CD4-positive, alpha-beta T cell treated with Interleukin-6 for 4 hours (primary cell): ENCODE results near the gene KRTAP3-1.
"Not testable (repeated sequence)": the region's sequence is repeated elsewhere in the genome, so short reads cannot be mapped to it uniquely, and the experiment has no call there.

Experiments
- DNase-seq: peaks from one replicate; pipeline ENCODE4 v3.0.0-alpha.2; 2020; ENCODE audit warnings: mixed read lengths

The KRTAP3-1 gene

DNA sequence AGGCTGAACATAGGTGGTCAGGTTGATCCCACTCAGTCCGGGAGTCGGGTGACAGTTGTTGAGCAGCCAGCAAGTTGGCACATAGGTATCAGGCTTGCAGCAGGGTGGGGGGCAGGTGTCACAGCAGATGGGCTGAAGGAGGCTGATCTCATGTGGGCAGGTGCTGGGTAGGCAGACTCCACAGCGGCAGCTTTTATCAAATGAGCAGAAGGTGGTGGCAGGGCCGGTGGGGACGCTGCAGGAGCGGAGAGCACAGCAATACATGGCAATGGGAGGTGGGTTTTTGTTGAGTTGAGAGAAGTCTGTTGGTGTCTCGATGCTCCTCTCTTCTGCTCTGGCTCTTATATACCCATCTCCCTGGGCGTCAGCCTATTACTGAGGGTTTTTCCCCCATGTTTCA lies at the start of gene KRTAP3-1:
Gene KRTAP3-1, minus strand, starts transcription at position 318 of the 400 bp plus-strand sequence. Its CDS starts 54 bp downstream, at position 264.
- no peak for DNase-seq

DNA sequence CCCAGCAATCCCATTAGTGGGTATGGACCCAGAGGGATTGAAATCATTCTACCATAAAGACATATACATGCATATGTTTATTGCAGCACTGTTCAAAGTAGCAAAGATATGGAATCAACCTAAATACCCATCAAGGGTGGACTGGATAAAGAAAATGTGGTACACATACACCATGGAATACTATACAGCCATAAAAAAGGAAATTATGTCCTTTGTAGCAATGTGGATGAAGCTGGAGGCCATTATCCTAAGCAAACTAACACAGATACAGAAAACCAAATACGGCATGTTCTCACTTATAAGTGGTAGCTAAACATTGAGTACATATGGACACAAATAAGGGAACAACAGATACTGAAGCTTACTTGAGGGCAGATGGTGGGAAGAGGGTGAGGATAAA lies 48.6 kb upstream of the KRTAP3-1 start:
- DNase-seq, result no peak

GRCh38 chr17:41055130-41055529 lies 46.2 kb upstream of the KRTAP3-1 start, which contains the start of gene KRTAP2-2:
Gene KRTAP2-2, minus strand, starts transcription at chr17:41055230. Its CDS starts 19 bp downstream, at chr17:41055211.
- not testable (repeated sequence) for DNase-seq

GRCh38 chr17:41054556-41054955 lies 45.6 kb upstream of the KRTAP3-1 start:
- not testable (repeated sequence) for DNase-seq

DNA sequence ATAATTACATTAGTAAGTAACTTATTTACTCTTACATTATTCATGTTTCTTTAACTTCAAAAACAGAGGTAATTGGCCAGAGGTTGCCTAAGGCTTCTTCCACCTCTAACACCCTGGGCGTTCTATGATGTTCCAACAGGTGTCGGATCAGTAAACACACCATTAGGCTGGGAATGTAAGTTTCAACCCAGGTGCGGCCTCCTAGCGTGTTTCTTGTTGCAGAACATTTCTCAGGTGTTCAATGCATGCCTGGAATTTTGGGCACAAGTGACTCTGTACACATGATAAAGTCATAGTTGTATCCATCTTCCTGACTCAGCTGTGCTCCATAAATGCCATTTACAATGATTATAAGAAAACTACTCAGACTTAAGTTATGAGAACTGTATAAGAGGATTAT lies 45.1 kb upstream of the KRTAP3-1 start:
- DNase-seq, result no peak

DNA sequence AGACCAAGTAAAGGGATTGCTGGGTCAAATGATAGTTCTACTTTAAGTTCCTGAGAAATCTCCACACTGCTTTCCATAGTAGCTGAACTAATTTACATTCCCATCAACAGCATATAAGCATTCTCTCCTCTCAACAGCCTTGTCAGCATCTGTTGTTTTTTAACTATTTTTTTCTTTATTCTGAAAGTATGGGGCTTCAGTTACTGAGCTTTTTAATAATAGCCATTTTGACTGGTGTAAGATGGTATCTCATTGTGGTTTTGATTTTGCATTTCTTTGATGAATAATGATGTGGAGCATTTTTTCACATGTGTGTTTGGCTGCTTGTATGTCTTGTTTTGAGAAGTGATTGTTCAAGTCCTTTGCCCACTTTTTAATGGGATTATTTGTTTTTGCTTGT lies 43.6 kb upstream of the KRTAP3-1 start:
- no peak for DNase-seq

DNA sequence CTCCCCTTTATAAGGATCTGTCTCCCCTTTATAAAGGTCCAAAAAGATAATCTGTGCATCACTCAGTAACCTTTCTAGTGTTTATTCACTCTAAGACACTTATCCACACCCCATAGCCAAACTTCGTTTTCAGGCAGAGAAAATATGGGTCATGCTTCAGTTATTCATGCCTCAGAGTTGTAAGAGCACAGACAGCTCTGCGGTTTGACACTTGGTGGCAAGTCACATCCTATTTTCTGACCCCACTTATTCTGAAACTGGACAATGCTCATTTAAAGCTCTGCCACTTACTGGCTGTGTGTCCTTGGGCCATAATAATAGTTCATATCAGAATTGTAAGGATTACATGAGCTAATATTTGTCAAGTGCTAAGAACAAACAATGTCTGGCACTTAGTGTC lies 40.2 kb upstream of the KRTAP3-1 start:
- DNase-seq, result no peak

GRCh38 chr17:41048441-41048840 lies 39.5 kb upstream of the KRTAP3-1 start:
- no peak for DNase-seq

DNA sequence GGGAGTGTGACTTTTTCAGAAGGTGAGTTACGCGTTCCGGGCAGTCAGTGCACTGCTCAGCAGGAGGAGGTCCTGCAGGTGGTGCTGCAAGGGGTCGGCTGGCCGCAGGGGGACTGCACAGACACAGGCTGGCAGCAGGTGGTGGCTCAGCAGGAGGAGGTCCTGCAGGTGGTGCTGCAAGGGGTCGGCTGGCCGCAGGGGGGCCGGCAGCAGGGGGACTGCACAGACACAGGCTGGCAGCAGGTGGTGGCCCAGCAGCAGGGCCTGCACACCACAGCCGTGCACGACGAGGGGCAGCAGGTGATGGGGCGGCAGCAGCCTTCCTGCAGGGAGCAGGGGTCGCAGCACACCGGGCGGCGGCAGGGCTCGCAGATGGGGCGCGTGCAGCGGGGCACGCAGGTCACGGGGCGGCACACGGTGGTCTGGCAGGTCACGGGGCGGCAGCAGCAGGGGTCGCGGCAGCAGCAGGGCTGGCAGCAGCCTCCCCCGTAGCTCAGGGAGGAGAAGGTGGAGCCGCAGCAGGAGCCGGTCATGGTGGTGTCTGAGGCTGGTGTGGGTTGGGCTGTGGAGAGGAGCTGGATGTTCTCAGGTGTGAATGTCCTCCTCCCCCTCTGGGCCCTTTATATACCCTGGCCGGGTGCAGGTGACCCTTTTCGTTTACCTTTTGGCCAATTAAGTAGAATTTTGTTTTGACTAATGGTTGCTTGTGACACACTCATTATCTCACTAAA lies 38.0 kb upstream of the KRTAP3-1 start, which contains the start of gene KRTAP2-1:
Gene KRTAP2-1, minus strand, starts transcription at position 582 of the 731 bp plus-strand sequence. Its CDS starts 49 bp downstream, at position 533.
- not testable (repeated sequence) for DNase-seq

GRCh38 chr17:41042953-41043352 lies 34.0 kb upstream of the KRTAP3-1 start:
- DNase-seq, result no peak

DNA sequence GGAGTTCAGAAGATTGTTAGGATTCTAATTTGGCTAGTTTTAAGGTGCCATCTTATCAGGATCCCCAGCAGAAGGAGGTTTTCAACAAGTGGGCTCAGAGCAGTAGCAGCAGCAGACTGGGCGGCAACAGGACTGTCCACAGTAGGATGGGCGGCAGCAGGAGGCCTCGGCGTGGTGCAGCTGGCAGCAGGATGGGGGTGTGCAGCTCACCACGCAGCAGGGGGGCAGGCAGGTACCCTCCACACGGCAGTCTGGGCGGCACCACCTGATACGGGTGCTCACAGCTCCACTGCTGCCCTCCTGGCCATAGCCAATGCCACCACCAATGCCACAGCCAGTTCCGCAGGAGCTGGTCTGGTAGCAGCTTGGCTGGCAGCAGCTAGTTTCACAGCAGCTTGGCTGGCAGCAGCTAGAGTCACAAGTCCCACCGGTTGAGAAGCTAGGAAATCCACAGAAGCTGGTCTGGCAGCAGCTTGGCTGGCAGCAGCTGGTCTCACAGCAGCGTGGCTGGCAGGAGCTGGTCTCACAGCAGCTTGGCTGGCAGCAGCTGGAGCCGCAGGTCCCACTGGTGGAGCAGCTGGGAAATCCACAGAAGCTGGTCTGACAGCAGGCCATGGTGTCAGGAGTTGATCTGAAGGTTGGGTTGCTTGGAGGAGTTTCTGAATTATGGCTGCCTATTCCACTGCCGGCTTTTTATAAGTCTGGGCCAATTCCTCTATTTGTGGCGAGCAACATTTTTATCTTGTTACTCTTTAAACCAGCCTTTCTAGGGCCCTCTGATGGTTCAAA lies 32.0 kb upstream of the KRTAP3-1 start, which contains the start of gene KRTAP1-1:
Gene KRTAP1-1, minus strand, starts transcription at position 668 of the 789 bp plus-strand sequence. Its CDS starts 53 bp downstream, at position 615.
- DNase-seq, result not testable (repeated sequence)

DNA sequence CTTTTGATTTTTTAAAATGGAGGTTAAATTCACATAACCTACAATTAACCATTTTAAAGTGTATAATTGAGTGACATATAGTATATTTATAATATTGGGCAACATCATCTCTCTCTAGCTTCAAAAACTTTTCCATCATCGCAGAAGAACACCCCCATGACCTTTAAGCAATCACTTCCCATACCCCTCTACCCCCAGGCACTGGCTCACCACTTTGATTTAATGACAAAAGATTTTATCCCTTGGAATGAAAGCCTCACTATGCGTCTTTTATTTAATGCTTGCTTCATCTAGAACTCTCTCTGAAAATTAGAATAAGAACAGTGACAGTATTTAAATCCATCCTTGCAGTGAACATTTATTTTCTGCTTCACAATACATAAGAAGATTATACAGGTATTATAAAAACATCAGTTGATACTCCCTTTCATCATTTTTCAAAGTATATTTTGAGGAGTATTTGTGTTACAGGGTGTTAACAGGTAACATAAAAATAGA lies 29.0 kb upstream of the KRTAP3-1 start:
- no peak for DNase-seq

DNA sequence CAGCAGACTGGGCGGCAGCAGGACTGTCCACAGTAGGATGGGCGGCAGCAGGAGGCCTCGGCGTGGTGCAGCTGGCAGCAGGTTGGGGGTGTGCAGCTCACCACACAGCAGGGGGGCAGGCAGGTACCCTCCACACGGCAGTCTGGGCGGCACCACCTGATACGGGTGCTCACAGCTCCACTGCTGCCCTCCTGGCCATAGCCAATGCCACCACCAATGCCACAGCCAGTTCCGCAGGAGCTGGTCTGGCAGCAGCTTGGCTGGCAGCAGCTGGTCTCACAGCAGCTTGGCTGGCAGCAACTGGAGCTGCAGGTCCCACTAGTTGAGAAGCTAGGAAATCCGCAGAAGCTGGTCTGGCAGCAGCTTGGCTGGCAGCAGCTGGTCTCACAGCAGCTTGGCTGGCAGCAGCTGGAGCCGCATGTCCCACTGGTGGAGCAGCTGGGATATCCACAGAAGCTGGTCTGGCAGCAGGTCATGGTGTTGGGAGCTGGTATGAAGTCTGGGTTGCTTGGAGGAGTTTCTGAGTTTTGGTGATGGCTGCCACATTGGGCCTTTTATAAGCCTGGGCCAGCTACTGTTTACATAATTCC lies 25.5 kb upstream of the KRTAP3-1 start, which contains the start of gene KRTAP1-3:
Gene KRTAP1-3, minus strand, starts transcription at position 529 of the 590 bp plus-strand sequence. Its CDS starts 53 bp downstream, at position 476.
- not testable (repeated sequence) for DNase-seq

GRCh38 chr17:41029633-41030245 lies 20.8 kb upstream of the KRTAP3-1 start, which contains the start of gene KRTAP1-4:
Gene KRTAP1-4, minus strand, starts transcription at chr17:41030195. Its CDS starts 117 bp downstream, at chr17:41030078.
- DNase-seq, result no peak

- no peak for DNase-seq
These were observed 18.0 kb upstream of the KRTAP3-1 start, which contains the start of gene KRTAP1-5 for GRCh38 chr17:41026715-41027471. Gene KRTAP1-5, minus strand, starts transcription at chr17:41027208. Its CDS starts 53 bp downstream, at chr17:41027155.

- DNase-seq, result no peak
These were observed 15.8 kb upstream of the KRTAP3-1 start for GRCh38 chr17:41024697-41025096.

- DNase-seq, result no peak
These were observed 11.4 kb upstream of the KRTAP3-1 start for GRCh38 chr17:41020336-41020735.

GRCh38 chr17:41019415-41019814 lies 10.5 kb upstream of the KRTAP3-1 start:
- DNase-seq, result no peak

DNA sequence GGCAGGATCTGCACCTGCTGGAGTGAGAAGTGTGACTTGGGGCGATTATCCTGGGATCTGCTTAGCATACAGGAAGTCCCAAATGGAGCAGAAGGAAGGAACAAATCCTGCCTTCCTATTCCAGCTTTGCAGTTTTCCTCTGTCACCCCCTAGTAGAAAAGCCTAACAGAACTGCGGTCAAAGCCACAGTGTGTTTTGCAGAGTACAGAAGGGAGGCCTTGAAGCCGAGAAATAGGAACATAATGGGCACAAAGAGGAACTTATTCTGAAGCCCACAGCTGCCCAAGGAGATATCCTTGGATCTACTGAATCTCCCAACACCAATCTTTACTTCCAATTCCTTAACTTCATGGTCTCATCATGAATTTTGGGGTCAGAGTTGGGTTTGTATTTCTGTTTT lies 9.6 kb upstream of the KRTAP3-1 start:
- no peak for DNase-seq

DNA sequence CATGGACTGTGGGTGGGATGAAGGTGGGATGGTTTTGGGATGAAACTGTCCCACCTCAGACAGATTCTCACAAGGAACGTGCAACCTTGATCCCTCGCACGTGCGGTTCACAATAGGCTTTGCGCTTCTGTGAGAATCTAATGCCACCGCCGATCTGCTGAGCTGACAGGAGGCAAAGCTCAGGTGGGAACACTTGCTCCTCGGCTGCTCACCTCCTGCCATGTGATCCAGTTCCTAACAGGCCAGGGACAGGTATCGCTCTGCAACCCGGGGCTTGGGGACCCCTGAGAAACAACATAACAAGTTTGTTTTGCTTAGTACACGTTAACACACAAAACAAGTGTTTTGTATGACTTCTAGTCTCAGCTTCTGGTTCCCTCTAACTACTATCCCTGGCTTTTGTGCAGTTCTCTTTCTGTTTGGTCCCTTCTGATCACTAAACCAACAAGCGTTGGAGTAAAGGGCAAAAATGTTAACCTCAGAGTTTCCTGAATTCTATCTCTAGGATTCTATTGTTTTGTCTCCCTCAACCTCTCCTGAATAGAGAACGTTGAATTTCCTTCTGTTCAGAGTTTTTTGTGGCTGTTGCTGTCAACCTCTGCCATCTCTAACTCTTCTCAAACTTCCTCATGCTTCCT lies 7.8 kb upstream of the KRTAP3-1 start:
- no peak for DNase-seq

DNA sequence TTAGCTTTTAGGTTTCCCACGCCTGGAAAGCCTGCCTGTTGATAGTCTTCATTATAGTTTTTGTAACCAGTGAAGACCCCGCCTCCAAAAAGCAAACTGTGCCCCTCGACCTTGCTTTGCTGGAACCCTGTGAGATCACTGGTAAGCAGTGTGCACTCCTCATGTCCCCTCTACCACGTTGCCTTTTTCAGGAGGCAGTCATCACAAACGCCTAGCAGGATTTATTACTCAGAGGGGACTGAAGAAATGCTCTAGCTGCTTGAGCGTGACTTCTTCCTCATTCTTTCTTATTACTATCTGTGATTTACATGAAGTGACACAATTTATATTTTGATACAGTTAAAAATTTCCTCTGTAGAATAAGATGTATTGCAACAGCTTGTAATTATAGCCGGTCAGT lies 6.5 kb upstream of the KRTAP3-1 start:
- no peak for DNase-seq
